ENCODE measurements around the gene ZNF304.

DNA sequence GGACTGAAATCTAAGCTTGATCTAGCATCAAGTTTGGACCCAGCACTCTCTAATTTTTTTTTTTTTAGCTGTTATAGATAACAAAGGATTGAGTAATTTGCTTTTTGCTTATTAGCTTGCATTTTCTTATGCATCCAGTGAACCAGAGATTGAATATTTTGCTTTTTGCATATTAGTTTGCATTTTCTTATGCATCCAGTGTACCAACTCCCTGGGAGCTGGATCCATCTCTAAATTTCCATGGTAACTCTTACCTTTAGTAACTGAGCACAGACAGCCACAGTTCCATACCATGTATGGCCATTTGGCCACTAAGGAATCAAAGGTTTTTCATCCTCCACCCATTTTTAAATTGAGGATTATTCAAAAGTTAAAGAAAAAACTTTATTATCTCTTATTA is 29.9 kb downstream of the ZNF304 start:
- TF ChIP-seq, protein P1, sequence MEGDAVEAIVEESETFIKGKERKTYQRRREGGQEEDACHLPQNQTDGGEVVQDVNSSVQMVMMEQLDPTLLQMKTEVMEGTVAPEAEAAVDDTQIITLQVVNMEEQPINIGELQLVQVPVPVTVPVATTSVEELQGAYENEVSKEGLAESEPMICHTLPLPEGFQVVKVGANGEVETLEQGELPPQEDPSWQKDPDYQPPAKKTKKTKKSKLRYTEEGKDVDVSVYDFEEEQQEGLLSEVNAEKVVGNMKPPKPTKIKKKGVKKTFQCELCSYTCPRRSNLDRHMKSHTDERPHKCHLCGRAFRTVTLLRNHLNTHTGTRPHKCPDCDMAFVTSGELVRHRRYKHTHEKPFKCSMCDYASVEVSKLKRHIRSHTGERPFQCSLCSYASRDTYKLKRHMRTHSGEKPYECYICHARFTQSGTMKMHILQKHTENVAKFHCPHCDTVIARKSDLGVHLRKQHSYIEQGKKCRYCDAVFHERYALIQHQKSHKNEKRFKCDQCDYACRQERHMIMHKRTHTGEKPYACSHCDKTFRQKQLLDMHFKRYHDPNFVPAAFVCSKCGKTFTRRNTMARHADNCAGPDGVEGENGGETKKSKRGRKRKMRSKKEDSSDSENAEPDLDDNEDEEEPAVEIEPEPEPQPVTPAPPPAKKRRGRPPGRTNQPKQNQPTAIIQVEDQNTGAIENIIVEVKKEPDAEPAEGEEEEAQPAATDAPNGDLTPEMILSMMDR (IDR thresholded peaks at IDR 0.05), result no peak
- TF ChIP-seq POLR2A (IDR thresholded peaks at IDR 0.05), result no peak
